HG03045 (cell line): ENCODE data around the gene SLC6A1.

ENCODE experiments used
- ATAC-seq: cut with Tn5 transposase; IDR thresholded peaks from one replicate; pipeline ENCODE4 v1.9.1; 2021; ENCODE audit warnings: mild to moderate bottlenecking, moderate library complexity; ENCODE audit not compliant: unreplicated experiment

SLC6A1 gene

GRCh38 chr3:10970306-10970960 is 22.1 kb upstream of the SLC6A1 start:
- ATAC-seq: no peak

- ATAC-seq: no peak
These were observed 20.3 kb upstream of the SLC6A1 start for GRCh38 chr3:10972072-10972782.

GRCh38 chr3:10973046-10973595 is 19.4 kb upstream of the SLC6A1 start:
- ATAC-seq: no peak

DNA sequence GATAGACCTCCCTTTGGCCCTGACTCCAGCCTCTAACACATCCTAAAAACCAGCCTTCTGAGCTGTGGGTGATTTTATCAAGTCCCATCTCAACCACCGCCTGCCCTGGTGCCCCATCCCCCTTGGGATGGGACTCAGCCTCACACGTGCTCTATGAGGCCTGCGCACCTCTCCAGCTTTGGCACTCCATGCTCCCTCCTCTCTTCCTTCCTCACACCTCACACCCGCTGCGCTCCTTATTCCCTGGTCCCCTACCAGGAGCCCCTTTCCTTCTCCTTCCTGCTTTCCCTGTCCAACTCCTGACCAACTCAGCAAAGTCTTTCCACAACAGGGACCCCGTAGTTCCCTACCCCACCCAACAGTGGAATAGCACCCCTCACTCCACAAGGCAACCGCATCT is 18.4 kb upstream of the SLC6A1 start:
- ATAC-seq: no peak

- ATAC-seq: no peak
These were observed 17.7 kb upstream of the SLC6A1 start for GRCh38 chr3:10974746-10975375.

DNA sequence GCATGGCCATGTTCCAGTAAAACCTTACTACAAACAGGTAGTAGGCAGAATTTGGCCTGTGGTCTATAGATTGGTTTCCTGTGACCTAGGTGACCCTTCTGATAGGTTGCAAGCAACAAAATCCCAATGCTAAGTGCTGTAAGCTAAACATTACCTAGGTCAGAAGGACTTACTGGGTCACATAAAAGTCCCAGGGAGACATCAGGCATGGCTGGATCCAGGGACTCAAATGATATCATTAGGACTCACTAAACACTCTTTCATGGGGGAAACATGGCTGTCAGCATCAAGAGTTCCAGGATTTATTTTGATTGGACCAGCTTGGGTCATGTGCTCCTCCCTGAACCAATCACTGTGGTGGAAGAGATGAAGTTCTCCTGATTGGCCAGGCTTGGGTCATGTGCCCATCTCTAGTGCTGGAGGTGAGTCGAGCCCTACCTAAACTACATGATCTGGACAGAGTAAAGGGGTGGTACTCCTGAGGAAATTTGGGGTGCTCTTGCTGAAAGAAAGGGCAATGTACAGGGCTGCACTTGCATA is 16.8 kb upstream of the SLC6A1 start:
- ATAC-seq: no peak

- ATAC-seq: no peak
These were observed 15.8 kb upstream of the SLC6A1 start for GRCh38 chr3:10976770-10977169.

- no peak for ATAC-seq
These were observed 14.5 kb upstream of the SLC6A1 start for GRCh38 chr3:10977892-10978510.

- no peak for ATAC-seq
These were observed 13.6 kb upstream of the SLC6A1 start for GRCh38 chr3:10978956-10979355.

- ATAC-seq: no peak
These were observed 12.2 kb upstream of the SLC6A1 start for GRCh38 chr3:10980312-10980711.

DNA sequence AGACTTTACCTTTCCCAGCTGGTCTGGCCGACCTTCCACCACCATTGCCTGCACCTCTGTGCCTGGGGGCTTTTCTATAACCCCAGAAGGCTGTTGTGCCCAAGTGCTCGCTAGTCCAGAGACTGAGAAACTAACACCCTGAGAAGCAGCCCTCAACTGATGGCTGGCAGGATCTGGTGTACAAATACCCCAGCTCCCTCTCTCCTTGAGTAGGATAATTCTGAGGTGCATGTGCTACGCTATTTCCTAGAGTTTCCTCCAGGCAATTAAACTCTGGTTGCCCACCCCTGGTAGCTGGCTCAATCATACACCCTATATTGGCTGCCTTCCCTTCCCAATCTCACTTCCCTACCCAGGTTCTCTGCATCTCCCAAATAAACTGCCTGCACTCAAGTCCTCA is 11.5 kb upstream of the SLC6A1 start:
- ATAC-seq: no peak

DNA sequence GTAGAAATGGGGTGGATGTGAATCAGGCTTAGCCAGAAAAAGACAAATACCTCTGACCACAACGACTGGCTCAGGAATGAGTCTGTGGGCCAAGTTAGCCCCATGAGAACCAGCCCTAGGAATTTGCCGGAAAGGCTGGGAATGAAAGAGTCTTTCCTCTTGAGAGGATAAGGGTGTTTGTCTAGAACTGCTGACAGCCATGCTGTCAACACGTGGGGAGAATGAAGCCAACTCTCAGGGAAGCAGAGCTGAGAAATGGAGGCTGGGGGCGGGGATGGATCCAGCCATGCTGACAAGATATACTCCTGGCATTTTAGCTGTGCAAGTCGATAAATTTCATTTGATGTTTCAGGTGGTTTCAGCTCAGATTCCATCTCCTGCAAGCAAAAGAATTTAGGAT is 10.6 kb upstream of the SLC6A1 start:
- ATAC-seq: no peak

DNA sequence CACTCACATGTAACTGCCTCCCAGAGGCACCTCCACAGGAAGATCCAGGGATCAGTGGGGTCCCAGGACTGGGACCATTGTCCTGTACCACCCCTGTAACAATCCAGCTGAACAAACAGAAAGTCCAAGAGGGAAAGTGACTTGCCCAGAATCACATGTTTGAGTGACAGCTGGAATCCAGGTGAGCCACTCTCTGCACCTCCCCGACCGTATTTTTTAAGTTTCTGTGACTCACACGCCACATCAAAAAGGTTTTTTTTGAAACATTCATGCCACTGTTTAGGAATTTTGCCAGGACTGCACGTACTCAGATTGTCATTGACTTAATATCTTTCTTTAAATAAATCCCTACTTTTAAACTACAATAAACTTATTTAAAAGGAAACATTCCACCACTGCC is 9.8 kb upstream of the SLC6A1 start:
- no peak for ATAC-seq

DNA sequence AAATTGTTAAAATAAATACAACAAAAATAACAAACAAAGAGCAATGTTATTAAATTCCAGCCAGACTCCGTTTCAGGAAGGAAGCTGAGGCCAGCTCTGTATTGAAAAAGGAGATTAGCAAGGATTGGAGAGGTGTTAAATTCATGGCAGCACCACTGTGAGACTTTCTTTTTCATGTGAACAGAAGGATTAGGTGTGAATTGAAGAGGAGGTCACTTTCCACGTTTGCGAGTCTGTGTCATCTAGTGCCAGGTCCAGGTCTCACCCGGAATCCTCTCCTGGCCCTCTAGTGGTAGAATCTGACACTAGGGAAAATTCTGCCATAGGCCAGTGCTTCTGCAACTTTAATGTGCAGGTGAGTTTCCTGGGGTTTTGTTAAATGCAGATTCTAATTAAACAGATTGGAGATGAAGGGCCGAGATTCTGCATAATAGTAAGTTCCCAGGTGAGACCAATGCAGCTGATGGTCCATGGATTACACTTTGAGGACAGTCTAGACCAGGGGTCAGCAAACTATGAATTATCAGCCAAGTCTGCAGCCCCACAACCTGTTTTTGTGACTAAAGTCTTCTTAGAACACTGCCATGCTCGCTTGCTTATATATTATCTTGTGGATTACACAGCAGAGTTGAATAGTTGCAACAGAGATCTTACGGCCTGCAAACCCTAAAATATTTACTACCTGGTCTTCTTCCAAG is 9.2 kb upstream of the SLC6A1 start:
- no peak for ATAC-seq

DNA sequence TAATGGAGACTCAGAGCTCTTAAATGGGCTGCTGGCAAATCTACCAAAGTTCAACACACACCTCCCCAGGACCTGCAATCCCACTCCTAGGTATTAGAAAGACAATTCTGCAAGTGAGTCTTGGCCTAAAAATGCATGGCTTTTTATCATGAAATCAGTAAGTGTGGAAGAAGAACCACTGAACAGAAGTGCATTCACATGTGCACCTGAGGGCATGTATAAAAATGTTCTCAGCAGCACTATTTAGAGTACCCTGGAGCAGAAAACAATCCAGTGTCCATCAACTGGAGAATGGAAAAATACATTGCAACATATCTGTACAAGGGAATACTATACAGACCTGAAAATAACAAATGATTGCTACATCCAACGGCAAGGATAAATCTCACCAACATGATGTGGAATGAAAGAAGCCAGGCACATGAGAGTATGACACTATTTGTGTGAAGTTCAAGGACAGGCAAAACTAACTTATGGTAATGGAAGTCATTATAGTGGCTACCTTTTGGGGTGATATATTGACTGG is 8.1 kb upstream of the SLC6A1 start:
- ATAC-seq: no peak

DNA sequence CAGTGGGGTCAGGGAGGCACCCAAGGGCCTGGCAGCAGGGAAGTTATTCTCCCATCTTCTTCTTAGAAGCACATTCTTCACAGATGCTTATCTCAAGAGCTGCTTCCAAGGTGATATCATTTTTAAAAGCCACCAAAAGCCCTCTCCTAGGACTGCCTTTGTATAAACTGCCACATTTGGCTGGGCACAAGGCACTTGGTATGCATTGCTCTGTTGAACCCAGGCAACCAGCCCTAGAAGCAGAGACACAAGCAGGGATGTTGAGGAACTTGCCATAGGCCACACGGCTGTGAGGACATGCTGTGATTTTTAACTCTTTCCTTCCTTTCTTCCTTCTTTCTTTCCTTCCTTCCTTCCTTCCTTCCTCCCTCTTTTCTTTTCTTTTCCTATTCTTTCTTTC is 7.4 kb upstream of the SLC6A1 start:
- ATAC-seq: no peak

GRCh38 chr3:10986592-10986991 is 6.0 kb upstream of the SLC6A1 start:
- no peak for ATAC-seq

GRCh38 chr3:10988001-10988665 is 4.4 kb upstream of the SLC6A1 start:
- no peak for ATAC-seq

DNA sequence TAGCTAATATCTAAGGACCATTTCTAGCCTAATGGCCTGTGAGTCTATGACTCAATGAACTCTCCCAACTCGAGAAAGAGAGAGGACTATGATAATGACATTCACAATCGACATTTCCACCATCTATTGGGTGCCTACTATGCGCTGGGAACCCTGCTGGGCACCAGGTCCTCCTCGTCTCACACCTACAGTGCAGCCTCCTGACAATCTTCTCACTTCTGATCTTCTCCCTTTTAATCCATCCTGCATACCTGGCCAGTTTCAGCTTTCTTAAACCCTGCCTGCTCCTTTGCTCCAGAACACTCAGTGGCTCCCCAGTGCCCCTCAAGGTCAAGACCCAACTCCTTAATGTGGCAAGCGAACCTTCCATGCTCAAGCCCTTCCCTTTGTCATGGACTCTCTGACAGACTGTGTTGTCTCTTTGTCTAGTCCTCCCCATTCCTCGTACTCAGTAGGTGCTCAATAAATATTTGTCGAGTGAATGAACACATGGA is 3.5 kb upstream of the SLC6A1 start:
- ATAC-seq: no peak
